SIG-M5 treated with dmso at 0.1 percent for 504 hours (cell line): Measurements from ENCODE around the gene PARP1.
"Not testable (repeated sequence)": the region's sequence is repeated elsewhere in the genome, so short reads cannot be mapped to it uniquely, and the experiment has no call there.

Experiments
- DNase-seq: peaks from one replicate; lab custom pipeline; 2025; ENCODE audit not compliant: unreplicated experiment; lab: John Stamatoyannopoulos, UW

PARP1 gene

GRCh38 chr1:226429858-226430715, 22.2 kb upstream of the PARP1 start:
- no peak for DNase-seq

DNA sequence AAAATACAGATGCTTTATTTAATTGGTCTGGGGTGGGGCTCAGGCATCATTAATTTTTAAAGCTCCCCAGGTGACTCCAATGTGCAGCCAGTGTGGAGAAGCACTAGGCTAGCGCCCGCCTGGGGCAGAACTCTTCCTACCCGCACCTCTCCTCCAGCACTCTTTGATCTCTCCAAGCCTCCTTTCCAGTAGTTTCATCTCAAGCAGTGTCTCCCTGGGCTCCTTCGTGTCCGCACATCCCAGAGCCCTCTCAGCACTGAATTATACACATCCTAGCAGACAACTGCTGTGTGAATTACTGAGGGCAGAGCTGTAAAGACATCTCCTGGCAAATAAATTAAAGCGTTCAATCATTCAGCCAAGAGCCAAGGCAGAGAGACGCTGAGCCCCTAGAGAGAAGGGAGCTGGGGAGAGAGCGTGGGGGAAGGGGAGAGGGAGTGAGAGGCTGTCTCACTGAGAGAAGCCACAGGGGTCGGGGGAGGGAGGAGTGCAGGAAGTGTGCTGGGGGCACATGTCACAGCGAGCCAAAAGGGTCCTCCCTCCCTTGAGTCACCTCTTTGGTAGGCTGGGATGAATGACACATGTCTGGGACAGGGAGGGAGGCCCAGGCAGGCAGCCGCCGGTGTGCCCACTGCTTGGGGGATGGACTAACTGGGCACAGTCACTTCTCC, 21.0 kb upstream of the PARP1 start:
- no peak for DNase-seq

DNA sequence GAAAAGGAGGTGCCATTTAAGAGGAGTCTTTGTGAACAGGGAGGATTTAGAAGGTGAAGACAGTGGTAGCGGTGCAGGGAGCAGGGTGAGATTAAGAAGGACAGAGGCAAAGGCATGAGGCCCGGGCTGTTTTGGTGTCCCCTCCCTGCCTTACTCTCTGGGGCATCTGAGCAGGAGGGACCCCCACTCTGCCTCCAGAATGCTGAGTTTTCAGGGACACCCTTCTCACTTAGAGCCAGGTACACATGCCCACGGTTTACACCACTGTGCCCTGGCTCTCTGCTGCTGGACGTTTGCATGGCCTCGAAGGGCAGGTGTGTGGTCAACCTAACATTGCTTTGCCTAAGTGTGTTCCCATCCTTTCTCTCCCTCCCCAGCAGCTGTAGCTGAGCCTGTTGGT, 20.5 kb upstream of the PARP1 start:
- DNase-seq, result no peak

DNA sequence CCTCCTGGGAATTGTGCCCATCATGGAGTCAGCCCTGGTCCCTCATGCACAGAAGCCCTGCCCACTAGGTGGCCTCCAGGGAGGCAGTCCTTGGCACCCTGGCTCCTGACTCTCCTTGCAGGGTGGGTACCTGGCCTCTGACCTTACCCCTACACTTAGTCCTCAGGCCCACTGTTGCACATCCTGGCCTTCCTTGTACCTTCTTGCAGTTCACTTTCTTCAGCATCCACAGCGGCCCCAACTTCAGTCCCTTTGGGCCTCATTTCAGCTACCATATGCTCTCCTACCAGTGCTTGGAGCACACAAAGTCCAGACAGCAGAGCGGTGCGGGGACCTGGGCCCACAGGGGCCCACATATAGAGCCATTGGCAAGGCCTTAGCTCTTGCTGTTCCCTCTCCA, 19.2 kb upstream of the PARP1 start:
- DNase-seq, result no peak

GRCh38 chr1:226426395-226426794, 18.5 kb upstream of the PARP1 start:
- not testable (repeated sequence) for DNase-seq

DNA sequence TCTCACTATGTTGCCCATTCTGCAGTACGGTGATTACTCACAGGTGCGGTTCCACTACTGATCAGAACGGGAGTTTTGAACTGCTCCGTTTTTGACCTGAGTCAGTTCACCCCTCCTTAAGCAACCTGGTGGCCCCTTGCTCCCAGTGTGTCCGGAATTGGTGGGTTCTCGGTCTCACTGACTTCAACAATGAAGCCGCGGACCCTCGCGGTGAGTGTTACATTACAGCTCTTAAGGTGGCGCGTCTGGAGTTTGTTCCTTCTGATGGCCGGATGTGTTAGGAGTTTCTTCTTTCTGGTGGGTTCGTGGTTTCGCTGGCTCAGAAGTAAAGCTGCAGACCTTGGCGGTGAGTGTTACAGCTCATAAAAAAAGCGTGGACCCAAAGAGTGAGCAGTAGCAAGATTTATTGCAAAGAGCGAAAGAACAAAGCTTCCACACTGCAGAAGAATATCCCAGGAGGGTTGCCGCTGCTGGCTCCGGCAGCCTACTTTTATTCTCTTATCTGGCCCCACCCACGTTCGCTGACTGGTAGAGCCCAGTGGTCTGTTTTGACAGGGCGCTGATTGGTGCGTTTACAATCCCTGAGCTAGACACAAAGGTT, 17.6 kb upstream of the PARP1 start:
- DNase-seq, result no peak

GRCh38 chr1:226425004-226425378, 17.1 kb upstream of the PARP1 start:
- no peak for DNase-seq

DNA sequence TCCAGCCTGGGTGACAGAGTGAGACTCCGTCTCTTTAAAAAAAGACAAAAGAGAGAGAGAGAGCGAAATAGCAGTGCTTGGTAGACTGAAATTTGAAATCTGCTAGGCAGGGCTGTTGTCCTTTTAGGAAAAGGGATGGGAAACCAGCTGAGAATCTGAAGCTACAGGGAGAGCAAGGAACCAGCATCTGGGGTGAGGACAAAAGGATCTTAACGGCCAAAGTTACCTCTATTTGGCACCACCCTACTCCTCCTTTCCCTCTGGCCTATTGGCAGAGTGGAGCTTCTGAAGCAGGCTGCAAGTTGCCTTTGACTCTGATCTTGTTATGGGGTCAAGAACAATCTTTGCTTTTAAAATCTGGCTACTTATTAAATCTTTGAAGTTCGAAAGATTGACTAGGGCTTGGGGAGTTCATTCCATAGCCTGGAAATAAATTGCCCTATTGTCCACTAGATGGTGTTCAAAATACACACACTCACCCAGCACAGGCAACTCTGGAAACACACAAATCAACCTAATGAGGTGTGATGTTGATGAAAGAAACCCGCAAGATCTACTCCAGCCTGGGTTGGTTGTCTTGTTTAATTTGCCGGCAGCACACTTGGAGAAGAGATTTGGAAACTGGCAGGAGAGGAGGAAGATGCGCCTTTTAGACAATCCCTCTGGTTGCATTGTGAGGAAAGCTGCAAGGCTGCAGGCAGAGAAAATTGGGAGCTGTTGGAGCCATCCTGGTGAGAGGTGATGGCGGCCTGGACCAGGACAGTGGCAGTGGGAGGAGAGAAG, 16.5 kb upstream of the PARP1 start:
- DNase-seq, result peak; percentile 22

DNA sequence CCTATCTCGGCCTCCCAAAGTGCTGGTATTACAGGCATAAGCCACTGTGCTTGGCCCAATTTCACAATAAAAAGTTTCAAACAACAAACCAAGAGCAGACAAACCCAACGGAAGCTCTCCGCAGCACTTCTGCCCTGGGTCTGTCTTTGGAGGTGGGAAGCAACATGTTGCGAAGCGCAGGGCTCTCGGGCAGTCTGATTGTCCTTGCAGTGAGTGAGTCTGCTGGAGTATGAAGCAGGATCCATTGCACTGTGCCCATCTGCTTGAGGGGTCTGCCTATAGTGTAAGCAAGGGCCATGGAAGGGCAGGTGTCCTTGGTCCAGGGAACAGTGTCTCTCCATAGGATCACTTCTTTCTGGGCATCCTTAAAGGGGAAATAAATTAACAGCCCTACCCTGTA, 14.6 kb upstream of the PARP1 start:
- DNase-seq, result peak; percentile 72

- DNase-seq, result no peak
Observed at GRCh38 chr1:226420897-226421296, 13.0 kb upstream of the PARP1 start.

DNA sequence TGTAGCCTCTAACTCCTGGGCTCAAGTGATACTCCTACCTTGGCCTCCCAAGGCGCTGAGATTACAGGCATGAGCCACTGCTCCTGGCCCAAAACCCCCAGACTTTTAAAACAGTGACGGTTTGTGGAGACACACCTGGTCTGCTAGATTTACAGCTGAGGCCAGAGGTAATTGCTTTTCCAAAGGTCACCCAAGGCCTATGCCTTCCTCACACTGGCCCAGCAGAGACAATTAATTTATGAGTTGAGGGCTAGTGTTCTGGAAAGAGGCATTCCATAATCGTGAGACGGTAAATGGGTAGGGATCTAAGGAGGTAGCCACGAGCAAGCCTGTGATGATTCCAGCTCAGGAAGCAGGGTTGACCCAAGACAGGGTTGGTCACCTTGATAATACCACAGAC, 12.4 kb upstream of the PARP1 start:
- DNase-seq, result no peak

GRCh38 chr1:226419284-226420029, 11.6 kb upstream of the PARP1 start:
- DNase-seq, result peak; percentile 43

GRCh38 chr1:226417830-226418546, 10.1 kb upstream of the PARP1 start:
- DNase-seq, result no peak

GRCh38 chr1:226417350-226417749, 9.5 kb upstream of the PARP1 start:
- DNase-seq, result no peak

GRCh38 chr1:226414098-226414698, 6.3 kb upstream of the PARP1 start:
- DNase-seq, result no peak

- no peak for DNase-seq
Observed at GRCh38 chr1:226411619-226412018, 3.7 kb upstream of the PARP1 start.

DNA sequence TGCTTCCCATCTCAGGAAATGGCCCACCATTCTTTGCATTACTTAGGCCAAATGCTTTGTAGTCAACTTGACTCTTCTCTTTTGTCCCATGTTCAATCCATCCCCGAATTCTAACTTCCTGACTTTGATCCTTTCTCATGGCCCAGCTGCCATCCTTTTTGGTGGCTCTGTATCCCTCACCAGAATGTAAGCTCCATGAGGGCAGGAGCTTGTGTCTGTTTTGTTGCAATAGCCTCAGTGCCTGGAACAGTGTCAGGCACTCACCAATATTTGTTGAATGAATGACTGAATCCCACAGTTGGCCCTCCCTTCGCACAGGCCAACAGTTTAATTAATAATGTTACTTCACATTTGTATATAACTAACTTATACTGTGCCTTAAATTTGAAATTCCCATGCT, 3.1 kb upstream of the PARP1 start:
- no peak for DNase-seq

DNA sequence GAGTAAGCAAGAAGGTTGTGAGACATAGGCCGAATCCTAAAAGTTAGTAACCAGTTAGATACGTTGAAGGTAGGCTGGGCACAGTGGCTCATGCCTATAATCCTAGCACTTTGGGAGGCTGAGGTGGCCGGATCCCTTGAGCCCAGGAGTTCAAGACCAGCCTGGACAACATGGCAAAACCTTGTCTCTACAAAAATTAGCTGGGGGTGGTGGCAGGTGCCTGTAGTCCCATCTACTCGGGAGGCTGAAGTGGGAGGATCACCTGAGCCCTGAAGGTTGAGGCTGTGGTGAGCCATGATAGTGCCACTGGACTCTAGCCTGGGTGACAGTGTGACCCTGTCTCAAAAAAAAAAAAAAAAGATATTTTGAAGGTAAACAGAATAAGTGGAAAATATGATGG, 1.5 kb upstream of the PARP1 start:
- DNase-seq, result no peak

DNA sequence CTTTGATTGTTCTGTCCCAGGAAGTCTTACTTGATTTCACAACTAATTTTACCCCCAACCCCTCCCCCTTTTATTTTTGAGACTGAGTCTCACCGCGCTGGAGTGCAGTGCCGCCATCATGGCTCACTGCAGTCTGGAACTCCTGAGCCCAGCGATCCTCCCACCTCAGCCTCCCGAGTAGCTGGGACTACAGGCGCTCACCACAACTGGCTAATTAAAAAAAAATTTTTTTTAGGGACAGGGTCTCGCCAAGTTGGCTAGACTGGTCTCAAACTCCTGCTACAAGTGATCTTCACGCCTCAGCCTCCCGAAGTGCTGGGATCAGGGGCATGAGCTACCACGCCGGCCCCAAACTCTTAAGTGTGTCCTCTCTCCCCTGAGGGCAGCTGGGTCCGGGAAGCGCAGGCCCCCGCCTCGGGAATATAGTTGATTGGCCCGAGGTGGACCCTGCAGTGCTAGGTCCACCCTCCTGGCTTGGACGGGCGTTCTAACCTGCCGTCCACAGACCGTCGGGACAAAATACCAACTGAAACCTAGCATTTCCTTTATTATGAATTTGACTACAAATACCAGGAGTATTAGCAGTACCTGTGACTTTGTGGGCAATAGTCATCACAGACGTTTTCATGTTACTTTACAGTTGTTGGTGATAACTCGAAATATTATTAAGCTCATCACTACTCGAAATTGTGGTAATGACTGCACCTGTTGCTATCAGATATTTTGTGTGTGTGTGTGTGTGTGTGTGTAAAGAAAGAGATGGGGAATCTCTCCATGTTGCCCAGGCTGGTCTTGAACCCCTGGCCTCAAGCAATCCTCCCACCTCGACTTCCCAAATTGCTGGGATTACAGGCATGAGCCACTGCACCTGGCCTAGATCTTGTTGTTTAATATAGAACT, 642 bp upstream of the PARP1 start:
- DNase-seq, result no peak
